ENCODE measurements around the gene CACNA2D1.

The CACNA2D1 gene

DNA sequence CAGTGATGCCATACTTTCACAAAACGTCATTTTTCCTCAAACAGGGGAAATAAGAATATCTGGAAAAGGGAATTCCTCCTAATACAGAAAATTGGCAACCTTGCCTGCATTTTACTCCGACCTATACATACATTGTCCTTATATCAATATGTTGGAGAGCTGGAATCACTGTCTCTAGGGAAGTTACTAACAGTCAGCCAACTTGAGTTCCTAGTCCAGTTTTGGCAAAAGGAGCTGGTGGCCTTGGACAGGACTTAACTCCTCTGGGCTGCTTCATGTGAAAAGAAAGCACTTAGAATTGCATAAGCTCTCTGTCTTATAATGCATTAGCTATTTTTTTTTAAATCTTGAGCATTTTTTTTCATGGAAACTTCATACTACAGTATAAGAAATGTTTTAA lies 499.5 kb downstream of the CACNA2D1 start:
- no peak for DNase-seq

DNA sequence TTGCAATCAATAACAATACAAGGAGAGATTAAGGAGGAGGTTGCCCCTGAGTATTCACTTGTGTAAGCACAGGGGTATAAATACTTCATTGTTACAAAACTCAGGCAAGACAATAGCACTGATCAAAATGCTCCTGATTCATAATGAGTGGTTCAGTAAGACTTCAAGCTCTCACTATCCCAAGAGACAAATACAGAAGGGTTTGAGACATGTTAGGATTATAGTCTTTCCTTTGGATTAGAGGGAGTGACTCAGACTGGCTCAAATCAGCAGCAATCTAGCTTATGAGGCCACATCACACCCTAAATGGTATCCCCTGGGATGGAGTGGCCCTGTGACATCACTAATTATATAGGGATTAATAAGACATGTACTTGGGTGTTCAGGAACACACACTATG lies 506.5 kb downstream of the CACNA2D1 start:
- peak; percentile 12 for DNase-seq

DNA sequence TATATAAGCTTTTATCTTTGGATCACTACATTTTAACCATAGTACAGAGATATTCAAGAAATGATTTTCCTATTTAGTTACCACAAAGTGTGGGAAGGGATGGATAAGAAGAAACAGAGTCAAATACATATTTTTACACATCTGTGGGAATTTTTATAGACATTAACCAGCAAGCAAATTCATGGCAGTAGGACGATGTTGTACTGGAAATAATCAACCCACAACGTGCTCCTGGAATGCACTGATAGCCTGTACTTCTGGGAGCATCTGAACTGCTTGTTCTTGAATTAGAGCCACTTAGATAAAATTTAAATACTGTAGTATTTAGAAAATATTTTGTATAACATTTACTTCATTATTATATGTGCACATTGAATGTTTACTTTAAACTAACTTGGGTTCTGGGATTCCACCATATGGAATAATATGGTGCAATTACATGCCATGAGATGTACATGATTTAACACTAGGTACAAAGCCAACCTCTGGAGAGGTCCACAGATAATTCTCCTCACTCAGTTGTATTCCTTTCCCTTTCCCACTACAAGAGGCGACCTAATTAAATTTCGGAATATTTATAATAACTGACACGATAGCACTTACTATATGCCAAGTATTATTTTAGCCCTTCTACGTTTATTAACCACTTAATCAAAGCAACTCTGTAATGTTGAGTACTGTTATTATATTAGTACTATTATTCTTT lies 508.8 kb downstream of the CACNA2D1 start:
- DNase-seq = no peak

DNA sequence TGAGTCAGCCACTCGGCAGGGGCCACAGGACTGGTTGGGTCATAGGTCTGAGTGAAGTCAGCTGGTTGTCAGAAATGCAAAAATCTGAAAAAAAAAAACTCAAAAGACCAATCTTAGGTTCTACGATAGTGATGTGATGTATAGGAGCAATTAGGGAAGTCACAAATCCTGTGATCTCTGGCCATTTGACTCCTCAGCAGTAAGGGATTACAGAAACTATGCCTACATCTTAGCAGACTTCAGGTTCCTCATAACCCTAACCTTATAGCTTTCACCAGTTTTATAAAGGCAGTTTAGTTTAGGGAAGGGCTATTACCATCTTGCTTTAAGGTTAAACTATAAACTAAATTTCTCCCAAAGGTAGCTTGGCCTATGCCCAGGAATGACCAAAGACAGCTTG lies 510.6 kb downstream of the CACNA2D1 start:
- no peak for DNase-seq

DNA sequence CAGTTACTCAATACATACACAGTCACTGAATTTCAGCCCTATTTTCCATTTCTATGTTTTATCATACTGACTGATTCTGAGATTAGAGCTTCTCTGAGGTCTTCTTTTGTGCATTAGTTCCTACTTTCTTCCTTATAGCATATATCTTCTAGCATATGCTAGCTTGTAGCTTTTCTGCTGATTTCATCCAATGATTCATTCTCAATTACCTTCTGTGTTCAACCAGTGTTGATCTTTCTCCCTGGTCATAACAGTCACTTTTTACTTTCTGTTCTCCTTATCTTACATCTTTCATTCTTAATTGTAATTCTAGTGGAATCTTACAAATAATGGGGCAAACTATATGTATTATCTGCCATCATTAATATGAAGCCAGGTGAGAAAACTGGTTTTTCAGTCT lies 514.2 kb downstream of the CACNA2D1 start:
- no peak for DNase-seq

DNA sequence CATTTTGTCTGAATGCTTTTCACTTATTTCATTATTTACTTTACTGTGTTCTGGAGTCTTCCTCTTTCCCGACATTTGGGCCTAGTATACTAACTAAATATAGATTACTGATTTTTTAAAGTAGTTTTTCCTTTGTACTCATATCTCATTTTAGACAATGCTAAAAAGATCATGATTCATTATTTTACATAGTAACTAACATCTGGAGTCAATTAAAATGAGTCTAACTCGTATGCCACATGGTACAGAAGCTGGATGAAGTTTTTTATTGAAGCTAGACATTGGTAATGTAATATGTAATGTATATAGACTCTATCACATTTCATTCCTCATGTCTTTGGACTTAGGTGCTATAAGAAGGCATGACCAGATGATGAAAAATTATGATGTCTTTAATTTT lies 517.4 kb downstream of the CACNA2D1 start:
- DNase-seq = peak; percentile 40

DNA sequence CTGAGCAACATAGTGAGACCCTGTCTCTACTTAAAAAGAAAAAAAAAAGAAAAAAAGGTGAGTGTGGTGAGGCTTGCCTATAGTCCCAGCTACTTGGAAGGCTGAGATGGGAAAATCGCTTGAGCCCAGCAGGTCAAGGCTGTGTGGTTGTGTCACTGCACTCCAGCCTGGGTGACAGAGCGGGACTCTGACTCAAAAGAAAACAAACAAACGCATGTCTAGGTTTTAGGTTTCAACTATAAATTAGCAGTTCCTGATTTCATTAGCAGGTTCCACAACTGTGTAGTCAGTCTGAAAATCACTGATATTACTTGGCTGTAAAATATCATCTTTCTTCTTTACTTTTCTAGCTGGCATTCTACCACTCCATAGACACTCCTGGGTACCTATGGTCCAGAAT lies 518.0 kb downstream of the CACNA2D1 start:
- no peak for DNase-seq

DNA sequence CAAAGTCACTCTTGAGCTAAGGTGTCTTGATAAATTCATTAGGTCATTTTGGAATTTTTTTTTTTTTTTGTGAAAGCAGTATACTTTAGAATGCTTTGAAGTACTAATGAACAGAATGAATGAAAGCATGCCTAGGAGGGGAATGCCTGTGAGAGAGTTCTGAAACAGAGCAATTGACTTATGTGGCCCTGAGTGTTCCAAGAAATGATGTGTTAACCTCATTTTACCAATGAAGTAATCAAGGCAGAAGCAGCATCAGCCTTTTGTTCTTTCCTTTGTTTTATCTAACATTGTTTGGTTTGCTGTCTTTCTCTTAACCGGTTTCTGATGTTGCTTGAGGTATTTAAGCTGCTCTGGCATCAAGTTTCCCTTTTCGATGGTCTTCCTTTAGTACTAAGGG lies 519.1 kb downstream of the CACNA2D1 start:
- DNase-seq = no peak

DNA sequence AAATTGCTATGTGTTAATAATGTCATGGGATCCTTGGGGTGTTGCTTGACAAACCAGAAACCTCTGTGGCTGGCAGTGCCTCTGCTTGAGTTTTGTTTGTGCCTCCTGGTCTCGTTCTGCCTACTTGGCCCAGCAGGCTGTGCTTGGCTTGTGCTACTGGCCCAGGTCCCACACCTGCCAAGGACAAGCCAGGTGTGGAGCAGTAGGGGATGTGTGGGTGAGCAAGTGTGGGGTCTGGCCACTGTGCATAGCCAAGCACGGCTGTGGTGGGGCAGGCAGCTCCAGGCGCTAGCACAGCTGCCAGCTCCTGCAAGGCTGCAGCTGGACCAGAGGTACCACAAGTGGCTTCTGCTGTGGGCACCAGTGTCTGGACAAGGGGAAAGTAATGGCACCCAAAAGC lies 524.1 kb downstream of the CACNA2D1 start:
- no peak for DNase-seq

DNA sequence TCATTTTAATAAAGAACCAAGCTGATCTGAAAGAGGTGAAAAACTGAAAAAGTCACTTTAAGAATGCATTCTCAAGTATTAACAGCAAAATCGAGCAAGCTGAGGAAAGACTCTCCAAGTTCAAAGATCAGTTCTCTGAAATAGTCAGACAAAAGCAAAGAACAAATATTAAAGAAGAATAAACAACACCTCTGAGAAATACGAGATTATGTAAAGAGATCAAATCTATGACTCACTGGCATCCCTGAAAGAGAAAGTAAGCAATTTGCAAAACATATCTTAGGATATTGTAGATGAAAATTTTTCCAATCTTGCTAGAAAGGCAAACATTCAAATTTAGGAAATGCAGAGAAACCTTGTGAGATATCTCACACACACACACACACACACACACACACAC lies 535.4 kb downstream of the CACNA2D1 start:
- DNase-seq = no peak

DNA sequence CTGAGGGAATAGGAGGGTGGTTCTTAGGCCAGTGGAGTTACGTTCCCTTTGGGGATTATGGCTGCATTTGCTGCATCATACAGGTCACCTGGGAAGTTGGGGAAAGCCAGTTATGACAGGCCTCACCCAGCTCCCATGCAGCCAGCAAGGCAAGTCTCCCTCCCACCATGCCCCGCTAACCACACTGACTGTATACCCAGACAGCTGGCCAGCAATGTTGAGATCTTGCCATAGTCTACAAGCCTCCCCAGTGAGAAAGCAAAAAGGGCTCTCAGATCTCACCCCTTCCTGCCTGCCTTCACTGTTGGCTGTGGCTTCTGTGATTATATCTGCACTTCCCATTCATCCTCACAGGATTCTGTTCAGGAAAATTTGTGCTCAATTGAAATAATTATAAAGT lies 540.5 kb downstream of the CACNA2D1 start:
- DNase-seq = no peak

DNA sequence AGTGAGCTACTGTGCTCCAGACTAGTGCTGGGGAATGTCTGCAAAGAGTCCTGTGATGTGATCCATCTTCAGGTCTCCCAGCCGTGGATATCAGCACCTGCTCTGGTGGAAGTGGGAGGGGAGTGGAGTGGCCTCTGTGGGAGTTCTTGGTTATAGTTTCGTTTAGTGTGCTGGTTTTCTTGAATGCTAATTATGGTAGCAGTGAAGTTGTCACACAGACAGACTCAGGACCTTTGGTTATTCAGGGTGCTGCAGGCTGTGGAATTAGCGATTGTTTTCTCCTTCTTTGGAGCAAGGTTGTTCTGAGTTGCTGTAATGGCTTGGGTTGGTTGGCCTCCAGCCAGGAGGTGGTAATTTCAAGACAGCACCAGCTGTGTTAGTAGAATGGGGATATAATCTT lies 541.0 kb downstream of the CACNA2D1 start:
- DNase-seq = no peak

Measured in fibroblast of skin of back (primary cell).